ENCODE results near the gene ROBO1.
"Not testable (repeated sequence)": the region's sequence is repeated elsewhere in the genome, so short reads cannot be mapped to it uniquely, and the experiment has no call there.

Gene ROBO1

DNA sequence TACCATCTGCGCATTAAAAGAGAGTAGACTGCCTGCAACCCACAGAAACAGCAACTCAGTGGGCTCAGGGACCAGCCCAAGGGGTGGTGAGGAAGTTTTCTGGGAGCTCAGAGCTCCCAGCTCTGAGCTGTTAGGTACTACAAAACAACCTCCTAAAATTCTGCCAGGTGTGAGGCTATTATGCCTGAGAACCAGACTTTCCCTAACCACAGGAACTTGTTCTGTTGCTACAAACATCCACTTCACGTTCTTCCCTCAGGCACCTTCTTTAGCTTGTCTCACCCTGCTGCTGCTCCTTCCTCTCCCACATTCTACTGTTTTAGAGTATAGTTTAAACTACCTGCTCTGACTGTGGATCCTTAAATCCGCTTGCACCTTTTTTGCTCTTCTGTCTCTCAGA, 399.4 kb downstream of the ROBO1 start:
- DNase-seq (ENCODE audit: low spot score) = no peak

DNA sequence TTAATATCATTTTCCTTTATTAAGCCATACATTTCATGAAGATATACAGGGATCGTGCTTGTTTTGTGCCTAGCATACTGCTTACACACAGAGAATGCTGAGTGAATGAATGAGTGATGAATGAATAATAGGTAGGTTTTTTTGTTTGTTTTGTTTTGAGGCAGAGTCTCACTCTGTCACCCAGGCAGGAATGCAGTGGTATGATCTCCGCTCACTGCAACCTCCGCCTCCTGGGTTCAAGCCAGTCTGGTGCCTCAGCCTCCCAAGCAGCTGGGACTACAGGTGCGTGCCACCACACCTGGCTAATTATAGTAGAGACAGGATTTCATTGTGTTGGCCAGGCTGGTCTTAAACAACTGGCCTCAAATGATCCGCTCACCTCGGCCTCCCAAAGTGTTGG, 400.0 kb downstream of the ROBO1 start:
- no peak for DNase-seq (ENCODE audit: low spot score)

DNA sequence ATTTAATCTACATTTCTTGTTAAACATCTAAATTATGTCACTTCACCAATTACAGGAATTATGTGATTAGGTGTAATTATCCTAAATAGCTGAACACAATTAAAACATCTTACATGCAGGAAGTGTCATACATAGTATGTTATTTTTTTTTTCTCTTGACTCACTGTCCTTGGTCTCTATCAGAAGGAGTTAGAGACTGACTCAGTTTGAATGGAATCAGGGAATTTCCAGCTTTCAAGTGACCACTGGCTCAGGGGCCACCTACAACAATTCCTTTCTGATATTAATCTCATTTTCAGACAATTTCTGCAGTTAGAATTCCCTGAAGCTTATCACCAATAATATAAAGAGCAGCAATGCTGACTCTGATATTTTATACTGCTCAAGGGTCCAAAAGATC, 400.7 kb downstream of the ROBO1 start:
- no peak for DNase-seq (ENCODE audit: low spot score)

DNA sequence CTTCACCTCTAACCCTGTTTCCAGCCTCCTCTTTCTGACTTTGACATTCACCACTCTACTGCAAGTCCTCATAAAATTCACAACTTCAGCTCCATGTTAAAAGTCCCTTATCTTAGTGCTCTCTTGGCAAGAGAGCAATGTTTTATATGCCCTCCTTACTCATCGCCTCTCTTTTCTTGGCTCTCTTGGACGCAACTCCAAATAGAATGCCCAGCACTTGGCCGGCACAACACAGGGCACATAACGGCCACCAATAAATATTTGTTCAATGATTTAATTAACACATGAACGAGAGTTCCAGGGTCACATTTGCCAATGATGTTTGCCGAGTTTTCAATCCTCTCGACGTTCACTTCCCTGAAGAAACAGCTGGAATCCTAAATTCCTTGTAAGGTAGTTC, 401.4 kb downstream of the ROBO1 start:
- no peak for DNase-seq (ENCODE audit: low spot score)

DNA sequence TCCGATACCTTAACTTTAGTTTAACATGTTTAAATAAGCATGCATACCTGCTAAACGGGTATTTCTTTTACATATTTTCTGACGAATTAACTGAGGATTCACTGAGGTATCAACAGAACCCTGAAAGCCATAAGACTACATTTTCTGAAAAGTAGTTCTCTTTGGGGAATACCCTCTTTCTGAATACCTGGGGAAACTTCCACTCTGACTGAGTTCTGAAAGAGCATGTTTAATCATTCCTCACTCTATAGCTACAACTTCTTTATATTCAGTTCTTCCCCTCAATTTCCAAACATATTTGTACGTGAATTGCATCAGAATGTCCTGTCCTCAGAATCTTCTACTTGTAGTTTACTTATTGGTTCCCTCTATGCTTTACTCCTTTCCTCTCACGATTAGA, 403.0 kb downstream of the ROBO1 start:
- no peak for DNase-seq (ENCODE audit: low spot score)

DNA sequence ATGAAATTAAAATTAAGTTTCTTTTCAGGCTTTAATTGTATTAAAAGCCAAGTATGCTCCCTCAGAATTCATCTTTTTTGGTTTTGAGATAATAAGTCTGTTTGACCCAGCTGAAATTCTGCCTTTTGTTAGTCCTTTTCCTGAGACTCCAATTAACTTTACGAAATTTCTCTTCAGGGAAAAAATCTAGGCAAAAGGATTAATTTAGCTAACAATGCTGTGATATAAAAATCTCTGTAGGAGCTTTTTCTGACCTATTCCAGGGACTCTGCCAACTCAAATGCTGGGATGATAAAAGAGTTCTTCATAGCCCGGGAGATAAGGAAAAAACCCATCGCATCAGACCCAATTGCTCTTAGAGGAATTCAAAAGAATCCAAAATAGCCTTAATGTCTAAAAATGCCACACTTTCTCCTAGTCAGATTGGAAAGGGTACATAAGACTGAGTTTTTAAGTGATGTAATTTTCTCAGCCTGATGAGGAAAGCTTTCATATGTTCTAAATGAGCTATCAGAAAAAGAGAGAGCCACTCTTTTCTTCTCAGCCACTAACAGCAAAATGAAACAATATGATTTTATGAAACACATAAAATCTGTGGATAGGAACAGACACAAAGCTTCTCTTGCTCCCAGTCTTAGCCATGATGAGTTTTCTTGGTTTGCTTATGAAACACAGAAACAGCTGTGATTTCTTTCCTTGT, 405.1 kb downstream of the ROBO1 start:
- DNase-seq (ENCODE audit: low spot score) = no peak

DNA sequence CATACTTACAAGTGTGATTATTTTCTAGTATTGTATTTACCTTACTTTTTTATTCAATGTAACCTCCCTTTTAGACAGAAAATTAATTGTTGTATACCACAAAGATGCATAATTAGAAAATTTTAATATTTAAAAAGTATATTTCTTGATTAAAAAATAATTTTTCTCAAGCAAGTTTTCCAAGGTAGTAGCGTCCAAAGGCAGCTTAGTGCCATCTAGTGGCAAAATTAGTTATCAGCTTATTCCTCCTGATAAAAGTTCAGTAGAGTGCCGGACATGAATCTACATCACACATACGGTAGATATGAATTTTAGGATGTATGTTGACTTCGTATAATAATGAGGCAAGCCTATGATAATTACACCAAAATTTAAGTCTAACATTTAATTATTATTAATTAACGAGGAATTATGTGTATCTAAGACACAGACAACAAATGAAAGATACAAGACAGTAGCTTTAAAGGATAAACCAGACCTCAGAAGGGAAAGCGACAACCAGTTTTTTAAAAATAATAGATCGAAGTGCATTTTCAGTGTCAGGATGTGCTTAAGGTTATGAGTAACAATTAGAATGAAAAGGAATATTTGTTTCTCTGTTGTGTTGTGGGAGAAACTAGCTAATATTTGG, 405.9 kb downstream of the ROBO1 start:
- no peak for DNase-seq (ENCODE audit: low spot score)

DNA sequence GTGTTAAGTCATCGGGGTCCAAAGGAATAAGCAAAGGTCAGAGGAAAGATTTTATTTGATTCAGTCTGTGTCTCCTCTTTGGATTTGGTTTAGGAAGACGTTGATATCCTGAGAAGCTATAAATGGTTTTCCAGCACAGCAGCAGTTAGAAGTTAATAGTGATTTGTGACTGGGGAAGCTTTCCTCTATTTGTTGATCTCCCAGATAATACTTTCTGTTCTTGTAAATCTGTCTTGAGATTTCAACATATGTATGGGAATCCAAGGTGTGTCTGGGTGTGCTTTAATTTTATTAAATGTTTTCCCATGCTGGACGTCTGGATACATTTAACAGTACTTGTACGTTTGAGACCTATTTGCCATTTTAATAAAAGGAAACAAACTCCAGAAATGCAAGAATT, 409.5 kb downstream of the ROBO1 start:
- no peak for DNase-seq (ENCODE audit: low spot score)

DNA sequence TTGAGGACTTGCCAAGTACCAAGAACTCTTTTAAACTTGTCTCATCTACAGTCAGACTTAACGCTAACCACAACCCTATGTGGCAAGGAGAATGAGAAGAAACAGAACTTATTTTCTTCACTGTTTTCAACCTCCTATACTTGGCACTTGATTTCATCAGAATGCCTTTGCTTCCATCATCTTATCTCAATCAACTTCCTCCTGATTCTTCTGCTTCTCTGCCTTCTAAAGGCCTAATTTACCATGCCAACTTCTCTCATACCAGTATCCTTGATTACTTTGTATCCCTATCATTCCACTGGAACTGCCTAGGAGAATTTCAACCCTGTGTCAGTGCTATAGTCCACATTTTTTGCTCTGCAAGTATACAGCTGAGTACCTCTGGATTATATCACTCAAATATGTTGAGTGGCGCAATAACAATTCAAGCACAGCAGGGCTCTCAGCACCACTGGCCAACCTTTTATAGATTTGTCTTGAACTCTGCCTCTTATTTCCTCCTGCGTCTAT, 413.6 kb downstream of the ROBO1 start:
- DNase-seq (ENCODE audit: low spot score) = no peak

DNA sequence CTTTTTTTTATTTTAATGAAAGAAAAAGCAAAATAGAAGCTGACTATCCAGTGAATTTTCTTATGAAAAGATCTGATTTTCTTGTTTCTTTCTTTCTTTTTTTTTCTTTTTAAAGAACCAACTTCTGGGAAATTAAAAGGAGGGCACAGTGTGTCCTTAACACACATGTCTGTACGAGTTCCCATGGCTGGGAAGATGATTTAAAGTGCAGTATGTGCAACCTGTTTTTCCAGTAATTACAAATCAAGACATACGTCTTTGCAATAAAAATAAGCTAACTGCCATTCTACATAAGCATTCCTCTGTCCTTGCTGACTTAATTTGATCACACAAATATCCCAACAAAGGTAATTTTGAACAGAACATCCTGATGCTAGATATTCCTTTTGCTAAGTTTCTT, 416.1 kb downstream of the ROBO1 start:
- DNase-seq (ENCODE audit: low spot score) = no peak

DNA sequence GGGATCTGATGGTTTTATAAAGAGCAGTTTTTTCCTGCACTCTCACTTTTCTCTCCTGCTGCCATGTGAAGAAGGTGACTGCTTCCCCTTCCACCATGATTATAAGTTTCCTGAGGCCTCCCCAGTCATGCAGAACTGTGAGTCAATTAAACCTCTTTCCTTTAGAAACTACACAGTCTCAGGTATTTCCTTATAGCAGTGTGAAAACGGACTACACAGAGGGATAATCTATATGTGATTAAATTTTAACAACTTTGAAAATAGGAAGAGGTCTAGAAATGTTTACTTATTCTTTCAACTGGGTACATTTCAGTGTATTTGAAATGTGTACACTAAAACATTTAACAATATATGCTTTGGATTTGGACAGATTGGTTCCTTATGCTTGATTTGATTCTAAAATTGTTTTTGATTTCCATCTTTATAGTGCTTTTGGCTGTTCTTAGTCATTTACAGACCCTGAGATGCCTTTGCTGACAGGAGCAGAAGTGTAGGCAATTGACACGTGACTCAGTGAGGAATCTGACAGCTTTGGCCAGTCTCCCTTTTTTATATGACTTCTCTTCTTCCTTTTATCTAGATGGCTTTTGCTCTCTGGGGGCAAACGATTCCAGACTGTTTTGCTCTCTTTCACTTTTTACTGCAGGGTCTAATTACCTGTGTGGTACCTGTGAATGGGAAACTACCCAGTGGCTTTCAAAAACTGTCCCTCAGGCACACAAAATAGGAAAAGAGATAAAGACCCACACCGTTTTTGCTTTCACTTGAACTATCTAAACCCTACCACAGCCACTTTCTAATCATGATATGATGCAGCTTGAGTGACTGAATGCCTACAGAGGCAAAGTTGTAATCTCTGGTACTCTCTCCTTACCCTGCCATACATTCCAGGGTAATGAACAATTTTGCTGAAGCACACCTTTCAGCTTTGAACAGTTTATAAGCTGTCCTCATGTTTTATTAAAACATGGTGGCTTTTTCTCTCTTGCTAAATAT, 422.6 kb downstream of the ROBO1 start:
- DNase-seq (ENCODE audit: low spot score) = no peak

DNA sequence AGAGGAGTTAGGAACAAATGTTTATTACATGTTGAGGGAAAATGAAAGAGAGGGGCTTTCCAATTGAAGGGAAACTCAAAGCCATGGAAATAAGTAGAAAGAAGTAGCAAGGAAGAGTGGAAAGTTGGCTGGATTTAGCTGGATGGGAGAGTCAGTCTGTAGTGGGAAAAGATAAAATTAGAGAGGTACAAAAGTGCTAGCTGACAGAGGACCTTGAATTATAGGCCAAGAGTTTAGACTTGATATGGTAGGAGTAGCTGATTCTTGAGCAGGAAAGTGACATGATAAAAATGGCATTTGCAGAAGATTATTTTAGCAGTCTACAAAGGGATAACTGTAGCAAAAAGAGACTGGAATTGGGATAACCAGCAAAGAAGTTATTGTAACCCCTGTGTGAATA, 425.8 kb downstream of the ROBO1 start:
- no peak for DNase-seq (ENCODE audit: low spot score)

DNA sequence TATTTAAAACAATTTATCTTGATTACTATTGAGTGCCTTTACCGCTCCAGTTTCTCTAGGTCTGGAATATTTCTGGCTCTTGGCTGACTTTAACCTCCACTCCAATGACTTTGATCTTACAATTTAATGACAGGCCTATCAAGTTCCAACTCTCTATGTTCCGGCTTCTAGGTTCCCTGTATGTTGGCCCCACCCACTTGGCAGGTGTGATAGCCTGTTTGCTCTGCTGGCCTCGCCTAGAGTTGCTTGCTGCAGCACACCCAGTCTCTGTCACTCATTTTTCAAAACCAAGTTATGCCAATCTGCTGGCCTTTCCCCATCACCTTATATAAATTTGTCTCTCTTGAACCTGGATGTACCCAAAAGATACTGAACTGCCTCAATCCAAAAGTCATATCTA, 428.0 kb downstream of the ROBO1 start:
- no peak for DNase-seq (ENCODE audit: low spot score)

DNA sequence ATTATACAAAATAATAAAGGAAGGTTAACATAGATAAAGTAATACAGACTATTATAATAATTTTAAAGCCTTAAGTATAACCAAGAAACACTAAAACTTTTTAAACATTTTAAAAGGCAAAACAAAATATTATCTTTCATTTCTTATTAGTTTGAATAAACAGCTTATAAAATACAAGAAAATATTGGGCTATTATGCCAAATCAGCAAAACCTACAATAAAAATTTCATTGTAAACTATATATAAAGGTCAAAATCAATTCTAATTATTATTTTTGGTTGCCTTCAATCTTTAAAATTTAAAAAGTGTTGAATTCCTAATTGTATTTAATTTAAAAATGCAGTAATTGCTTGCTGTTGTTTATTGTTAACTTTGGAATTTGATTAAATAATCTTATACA, 430.0 kb downstream of the ROBO1 start:
- no peak for DNase-seq (ENCODE audit: low spot score)

DNA sequence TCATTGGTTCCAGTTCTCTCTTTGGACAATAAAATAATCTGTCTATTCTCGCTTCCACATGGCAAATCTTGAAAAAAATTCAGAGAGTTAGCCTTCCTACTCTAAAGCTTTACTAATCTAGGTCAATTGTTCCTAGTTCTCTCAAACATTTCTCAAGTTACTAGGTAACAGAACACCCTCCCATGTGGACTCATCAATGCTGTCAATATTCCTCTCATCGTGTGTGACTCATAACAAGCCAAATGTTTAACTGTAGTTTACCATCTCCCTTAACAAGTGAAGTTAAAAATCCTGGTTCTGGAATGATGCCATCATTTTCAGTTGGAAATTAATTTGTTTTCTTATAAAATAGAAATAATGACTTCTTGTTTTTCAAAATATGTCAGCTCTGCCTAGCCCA, 438.6 kb downstream of the ROBO1 start:
- DNase-seq (ENCODE audit: low spot score) = no peak

DNA sequence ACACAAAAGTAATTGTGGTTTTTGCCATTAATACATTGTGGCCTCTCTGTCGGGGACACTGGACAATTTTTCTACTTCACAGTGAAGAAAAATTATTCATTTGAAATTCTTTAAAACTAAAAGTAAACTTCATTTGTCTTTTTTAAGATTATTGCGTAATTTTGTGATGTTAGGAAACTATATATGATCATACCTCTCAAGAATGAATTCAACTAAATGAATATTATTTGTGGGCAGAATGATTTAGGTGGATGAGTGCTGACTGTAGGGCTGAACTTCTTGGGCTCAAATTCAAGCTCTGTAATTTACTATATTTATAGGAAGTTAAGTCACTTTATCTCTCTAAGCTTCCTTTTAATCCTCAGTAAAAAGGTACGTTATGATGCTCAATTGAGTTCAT, 441.2 kb downstream of the ROBO1 start:
- no peak for DNase-seq (ENCODE audit: low spot score)

DNA sequence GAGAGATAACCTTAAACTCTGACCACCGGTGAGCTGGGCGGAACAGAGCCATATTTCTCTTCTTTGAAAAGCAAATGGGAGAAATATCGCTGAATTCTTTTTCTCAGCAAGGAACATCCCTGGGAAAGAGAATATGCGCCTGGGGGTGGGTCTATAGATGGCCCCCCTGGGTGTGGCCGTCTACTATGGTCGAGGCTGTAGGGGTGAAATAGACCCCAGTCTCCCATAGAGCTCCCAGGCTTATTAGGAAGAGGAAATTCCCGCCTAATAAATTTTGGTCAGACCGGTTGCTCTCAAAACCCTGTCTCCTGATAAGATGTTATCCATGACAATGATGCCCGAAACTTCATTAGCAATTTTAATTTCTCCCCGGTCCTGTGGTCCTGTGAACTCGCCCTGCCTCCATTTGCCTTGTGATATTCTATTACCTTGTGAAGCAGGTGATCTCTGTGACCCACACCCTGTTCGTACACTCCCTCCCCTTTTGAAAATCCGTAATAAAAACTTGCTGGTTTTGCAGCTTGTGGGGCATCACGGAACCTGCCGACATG, 441.9 kb downstream of the ROBO1 start:
- not testable (repeated sequence) for DNase-seq (ENCODE audit: low spot score)

DNA sequence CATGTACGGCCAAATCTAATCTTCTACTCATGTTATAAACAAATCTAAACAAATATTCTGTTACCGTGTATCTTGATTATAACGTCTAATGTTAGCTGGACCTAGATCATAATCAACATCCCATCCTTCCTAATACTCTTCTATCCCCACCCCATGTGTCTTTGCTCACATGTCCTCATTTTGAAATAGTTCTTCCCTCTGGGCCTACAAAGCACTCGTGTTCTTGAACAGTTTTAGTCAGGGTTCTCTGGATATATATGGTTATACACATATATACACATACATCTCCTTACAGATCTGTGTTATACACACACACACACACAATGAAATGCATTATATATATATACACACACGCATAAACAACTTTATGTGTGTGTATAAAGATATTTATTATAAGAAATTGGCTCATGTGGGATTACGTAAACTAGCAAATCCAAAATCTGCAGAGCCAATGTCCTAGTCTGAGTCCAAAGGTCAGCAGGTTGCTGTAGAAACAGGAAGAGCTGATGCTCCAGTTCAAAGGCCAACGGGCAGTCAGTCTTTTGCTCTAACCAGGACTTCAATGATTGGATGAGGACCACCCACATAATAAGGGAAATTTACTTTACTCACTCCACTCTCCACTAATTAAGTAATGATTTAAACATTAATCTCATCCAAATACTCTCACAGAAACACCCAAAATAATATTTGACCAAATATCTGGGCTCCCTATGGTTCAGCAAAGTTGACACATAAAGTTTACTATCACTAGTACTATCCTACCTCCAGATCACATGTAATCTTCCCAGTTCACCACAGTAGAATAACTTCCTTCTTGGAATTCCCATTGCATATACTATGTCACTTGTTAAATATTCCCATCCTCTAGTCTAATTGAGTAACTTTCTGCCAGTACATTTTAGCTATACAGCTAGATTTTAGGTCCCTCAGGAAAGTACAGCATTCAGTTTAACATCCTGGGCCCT, 450.0 kb downstream of the ROBO1 start:
- no peak for DNase-seq (ENCODE audit: low spot score)

DNA sequence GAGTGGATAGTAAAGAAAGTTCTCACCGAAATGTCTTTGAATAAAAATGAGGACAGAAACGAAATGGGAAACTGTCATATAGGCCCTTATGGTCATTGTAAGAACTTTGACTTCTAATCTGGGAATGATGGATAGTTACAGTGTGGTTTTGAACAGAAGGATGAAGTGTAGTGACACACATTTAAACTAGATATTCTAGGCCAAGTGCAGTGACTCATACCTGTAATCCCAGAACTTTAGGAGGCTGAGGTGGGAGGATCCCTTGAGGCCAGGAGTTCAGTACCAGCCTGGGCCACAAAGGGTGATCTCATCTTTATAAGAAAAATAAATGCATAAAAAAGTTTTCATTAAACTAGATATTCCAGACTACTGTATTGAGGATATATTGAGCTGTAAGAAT, 452.8 kb downstream of the ROBO1 start:
- DNase-seq (ENCODE audit: low spot score) = no peak

DNA sequence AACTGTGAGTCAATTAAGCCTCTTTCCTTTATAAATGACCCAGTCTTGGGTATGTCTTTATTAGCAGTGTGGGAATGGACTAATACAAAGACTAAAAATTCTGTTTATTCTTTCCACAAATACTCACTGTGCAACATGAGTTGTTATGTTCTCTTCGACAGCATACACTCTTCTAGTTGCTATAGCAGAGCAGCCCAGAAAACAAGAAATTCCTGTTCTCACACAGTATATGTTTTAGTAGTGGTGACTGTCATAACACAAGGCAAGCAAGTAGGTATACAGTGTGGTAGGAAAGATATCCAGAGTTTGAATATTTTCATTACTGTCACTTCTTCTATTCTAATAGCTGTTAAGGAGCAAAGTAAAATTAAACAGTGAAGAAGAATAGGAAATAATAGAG, 453.3 kb downstream of the ROBO1 start:
- DNase-seq (ENCODE audit: low spot score) = no peak

DNA sequence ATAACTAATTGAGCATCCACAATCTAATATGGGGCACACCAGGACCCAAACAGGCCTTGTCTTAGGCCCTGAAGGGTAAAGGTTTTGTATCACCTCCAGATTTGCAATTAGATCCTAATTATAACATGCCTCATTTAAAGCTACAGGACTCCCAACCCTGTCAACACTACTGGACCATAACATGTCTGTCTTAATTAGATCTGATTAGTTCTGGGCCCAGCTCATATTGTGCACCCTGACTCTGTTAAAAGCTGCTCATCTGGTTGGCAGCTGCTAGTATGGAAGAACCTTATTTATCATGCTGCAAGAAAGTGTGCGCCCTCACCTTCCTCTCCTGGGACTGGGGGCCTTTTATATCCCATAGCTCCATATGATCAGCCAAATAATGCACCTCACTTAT, 457.8 kb downstream of the ROBO1 start:
- DNase-seq (ENCODE audit: low spot score) = no peak

Measured in CD4-positive, alpha-beta T cell treated with Interleukin-2 at 100 ng/mL for 4 hours (primary cell).